Astrocyte of the cerebellum (primary cell): ENCODE results near the gene PSME4.
"Not testable (repeated sequence)": the region's sequence is repeated elsewhere in the genome, so short reads cannot be mapped to it uniquely, and the experiment has no call there.

Experiments used
- DNase-seq: peaks from one replicate; pipeline ENCODE4 v3.0.0-alpha.2; 2011; ENCODE audit warnings: low read depth
- H3K4me3 ChIP-seq: 2 replicates; pipeline ENCODE4 v1.5.1; 2011; ENCODE audit warnings: mild to moderate bottlenecking, low read depth, low read length, moderate library complexity
- CTCF ChIP-seq: IDR thresholded peaks from 2 replicates; pipeline ENCODE4 v1.5.1; 2012; ENCODE audit warnings: low read length, low read depth, moderate library complexity, mild to moderate bottlenecking; ENCODE audit errors: missing control alignments
- in situ Hi-C: cut with HindIII; loops from 2 replicates; pipeline ENCODE4 v1.10.0; 2017; ENCODE audit warnings: low sequenced_read_pairs

The PSME4 gene

GRCh38 chr2:53964257-53964952, 6.4 kb downstream of the PSME4 start:
- no peak for TF ChIP-seq CTCF
- DNase-seq = no peak

GRCh38 chr2:53961478-53962216, 9.1 kb downstream of the PSME4 start:
- in situ Hi-C loops, H3K4me3 ChIP-seq, DNase-seq: not testable (repeated sequence)

More at GRCh38 chr2:53964257-53964952, 6.4 kb downstream of the PSME4 start:
- in situ Hi-C loops = no loop called here
- H3K4me3 ChIP-seq = no peak overlapping the region

- no peak for TF ChIP-seq CTCF
- in situ Hi-C loops = no loop called here
- no peak for DNase-seq
- H3K4me3 ChIP-seq = no peak overlapping the region
Measured at GRCh38 chr2:53960476-53960875, 10.3 kb downstream of the PSME4 start.

- no peak for TF ChIP-seq CTCF
- DNase-seq = no peak
- H3K4me3 ChIP-seq = no peak overlapping the region
- in situ Hi-C loops = no loop called here
Measured at GRCh38 chr2:53958443-53958842, 12.3 kb downstream of the PSME4 start.

- H3K4me3 ChIP-seq = no peak overlapping the region
- DNase-seq = no peak
- in situ Hi-C loops = no loop called here
- TF ChIP-seq CTCF = no peak
Measured at GRCh38 chr2:53952519-53952918, 18.3 kb downstream of the PSME4 start.

- in situ Hi-C loops = no loop called here
- no peak overlapping the region for H3K4me3 ChIP-seq
- TF ChIP-seq CTCF = no peak
- DNase-seq = no peak
Measured at GRCh38 chr2:53949457-53949856, 21.3 kb downstream of the PSME4 start.

- H3K4me3 ChIP-seq = no peak overlapping the region
- in situ Hi-C loops = no loop called here
- no peak for TF ChIP-seq CTCF
- DNase-seq = no peak
Measured at GRCh38 chr2:53945538-53945937, 25.3 kb downstream of the PSME4 start.
